ENCODE results near the gene SLC27A5.
"Not testable (repeated sequence)": the region's sequence is repeated elsewhere in the genome, so short reads cannot be mapped to it uniquely, and the experiment has no call there.

SLC27A5 gene

DNA sequence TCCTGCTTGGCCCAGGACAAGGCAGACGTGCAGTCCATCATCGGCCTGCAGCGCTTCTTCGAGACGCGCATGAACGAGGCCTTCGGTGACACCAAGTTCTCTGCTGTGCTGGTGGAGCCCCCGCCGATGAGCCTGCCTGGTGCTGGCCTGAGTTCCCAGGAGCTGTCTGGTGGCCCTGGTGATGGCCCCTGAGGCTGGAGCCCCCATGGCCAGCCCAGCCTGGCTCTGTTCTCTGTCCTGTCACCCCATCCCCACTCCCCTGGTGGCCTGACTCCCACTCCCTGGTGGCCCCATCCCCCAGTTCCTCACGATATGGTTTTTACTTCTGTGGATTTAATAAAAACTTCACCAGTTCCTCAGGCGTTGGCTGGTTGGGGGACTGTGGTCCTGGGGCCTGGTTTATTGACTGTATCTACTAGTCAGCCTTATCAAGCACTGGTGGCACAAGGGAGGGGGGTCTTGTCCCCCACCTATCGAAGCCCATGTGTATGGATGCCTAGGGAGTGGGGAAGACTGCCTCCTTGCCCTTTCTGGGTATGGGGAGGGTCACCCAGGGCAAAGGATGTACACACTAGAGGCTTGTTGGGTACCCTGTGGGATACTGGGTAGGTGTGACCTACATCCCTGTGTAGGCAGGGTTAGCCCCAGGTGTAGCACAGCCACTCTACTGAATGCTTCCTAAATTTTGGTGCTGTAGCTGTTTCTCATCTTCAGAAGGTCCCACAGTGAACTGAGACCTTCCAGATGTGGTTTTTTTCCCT is 38.8 kb upstream of the SLC27A5 start:
- DNase-seq = no peak

DNA sequence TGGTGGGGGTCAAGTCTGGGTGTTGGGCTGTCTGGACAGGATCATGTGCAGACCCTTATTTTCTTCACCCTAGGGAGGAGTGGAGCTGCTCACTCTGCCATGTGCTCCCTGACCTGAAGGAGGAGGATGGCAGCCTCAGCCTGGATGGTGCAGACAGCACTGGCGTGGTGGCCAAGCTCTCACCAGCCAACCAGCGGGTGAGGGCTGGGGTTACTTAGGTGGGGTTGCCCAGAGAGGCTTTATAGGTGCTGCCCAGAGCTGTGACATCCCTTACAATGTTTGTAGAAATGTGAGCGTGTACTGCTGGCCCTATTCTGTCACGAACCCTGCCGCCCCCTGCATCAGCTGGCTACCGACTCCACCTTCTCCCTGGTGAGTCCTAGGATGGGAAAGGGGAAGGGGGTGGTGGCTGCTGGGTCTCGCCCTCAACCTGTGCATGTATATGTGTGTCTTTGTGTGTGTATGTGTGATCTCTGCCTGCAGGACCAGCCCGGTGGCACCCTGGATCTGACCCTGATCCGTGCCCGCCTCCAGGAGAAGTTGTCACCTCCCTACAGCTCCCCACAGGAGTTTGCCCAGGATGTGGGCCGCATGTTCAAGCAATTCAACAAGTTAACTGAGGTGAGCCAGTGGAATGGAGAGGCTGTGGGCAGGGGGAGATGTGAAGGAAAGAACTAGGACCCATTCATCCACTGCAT is 38.0 kb upstream of the SLC27A5 start:
- DNase-seq = no peak

- DNase-seq = no peak
Observed at GRCh38 chr19:58548859-58549663, 37.3 kb upstream of the SLC27A5 start.

GRCh38 chr19:58547323-58548312 is 35.8 kb upstream of the SLC27A5 start:
- no peak for DNase-seq

- no peak for DNase-seq
Observed at GRCh38 chr19:58546019-58546530, 34.3 kb upstream of the SLC27A5 start.

- no peak for DNase-seq
Observed at GRCh38 chr19:58545286-58546018, 33.7 kb upstream of the SLC27A5 start.

DNA sequence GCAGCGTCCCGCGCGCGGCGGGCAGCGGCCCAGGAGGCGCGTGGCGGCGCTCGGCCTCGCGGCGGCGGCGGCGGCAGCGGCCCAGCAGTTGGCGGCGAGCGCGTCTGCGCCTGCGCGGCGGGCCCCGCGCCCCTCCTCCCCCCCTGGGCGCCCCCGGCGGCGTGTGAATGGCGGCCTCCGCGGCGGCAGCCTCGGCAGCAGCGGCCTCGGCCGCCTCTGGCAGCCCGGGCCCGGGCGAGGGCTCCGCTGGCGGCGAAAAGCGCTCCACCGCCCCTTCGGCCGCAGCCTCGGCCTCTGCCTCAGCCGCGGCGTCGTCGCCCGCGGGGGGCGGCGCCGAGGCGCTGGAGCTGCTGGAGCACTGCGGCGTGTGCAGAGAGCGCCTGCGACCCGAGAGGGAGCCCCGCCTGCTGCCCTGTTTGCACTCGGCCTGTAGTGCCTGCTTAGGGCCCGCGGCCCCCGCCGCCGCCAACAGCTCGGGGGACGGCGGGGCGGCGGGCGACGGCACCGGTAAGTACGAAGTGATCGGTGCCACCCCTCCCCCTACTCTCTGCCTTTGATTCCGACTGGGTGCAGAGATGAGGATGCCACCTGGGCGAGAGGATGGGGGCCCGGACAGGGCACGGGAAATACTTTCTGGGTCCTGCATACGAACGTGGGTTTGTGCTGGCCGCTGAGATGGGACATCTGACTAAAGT is 32.9 kb upstream of the SLC27A5 start:
- no peak for DNase-seq

- no peak for DNase-seq
Observed at GRCh38 chr19:58543826-58544590, 32.2 kb upstream of the SLC27A5 start, which contains the start of gene TRIM28. Gene TRIM28, plus strand, starts transcription at chr19:58544064. Its CDS starts 694 bp downstream, at chr19:58544758.

DNA sequence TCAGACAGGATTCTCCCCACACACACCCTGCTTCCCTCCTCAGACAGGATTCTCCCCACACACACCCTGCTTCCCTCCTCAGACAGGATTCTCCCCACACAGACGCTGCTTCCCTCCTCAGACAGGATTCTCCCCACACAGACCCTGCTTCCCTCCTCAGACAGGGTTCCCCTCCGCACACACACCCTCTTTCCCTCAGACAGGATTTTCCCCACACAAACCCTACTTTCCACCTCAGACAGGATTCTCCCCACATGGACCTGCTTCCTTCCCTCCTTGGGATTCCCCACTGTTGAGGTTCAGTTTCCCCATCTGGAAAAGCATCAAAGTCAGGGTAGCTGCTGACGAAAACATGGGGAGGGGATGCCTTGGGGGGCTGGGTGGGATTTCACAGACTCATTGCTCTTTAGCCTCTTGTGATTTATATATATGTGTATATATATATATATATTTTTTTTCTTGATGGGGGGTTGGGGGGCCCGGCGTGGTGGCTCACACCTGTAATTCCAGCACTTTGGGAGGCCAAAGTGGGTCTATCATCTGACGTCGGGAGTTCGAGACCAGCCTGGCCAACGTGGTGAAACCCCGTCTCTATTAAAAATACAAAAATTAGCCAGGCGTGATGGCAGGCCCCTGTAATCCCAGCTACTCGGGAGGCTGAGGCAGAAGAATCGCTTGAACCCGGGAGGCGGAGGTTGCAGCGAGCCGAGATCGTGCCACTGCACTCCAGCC is 31.0 kb upstream of the SLC27A5 start:
- not testable (repeated sequence) for DNase-seq

DNA sequence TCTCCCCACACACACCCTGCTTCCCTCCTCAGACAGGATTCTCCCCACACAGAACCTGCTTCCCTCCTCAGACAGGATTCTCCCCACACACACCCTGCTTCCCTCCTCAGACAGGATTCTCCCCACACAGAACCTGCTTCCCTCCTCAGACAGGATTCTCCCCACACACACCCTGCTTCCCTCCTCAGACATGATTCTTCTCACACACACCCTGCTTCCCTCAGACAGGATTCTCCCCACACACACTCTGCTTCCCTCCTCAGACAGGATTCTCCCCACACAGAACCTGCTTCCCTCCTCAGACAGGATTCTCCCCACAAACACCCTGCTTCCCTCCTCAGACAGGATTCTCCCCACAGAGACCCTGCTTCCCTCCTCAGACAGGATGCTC is 27.4 kb upstream of the SLC27A5 start:
- DNase-seq = not testable (repeated sequence)

DNA sequence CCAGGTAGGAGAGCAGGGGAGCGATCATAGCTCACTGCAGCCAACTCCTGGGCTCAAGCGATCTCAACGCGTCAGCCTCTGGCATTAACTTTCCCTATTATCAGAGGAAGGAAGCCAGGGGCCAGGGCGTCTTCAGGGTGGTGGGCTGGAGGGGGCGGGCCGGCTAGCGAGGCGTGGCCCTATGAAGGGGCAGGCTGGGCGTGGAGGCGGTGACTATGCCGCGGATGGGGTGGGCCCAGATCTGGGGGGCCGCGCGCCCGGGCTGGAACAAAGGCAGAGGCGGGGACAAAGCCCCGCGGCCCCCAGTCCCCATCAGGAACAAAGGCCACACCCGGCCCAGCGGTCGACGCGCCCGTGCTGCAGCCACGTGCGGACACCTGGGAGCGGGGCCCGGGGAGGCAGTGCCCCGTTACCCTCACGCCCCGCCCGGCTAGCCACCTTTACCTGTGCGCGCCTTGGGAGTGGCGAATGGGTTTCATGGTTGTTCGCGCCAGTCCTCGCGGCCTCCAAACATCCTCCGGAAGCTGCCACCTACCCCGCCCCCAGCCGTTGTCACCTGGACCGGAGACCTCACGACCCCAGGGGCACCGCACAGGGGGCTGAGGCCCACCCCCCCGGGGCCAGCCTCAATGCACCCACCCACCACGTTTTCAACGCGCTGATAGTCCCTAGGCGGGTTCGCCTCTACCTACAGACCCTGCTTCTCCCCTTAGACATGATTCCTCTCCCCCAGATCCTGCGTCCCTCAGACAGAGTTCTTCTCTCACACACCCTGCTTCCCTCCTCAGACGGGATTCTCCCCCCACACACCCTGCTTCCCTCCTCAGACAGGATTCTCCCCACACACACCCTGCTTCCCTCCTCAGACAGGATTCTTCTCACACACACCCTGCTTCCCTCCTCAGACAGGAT is 26.7 kb upstream of the SLC27A5 start:
- DNase-seq = no peak

DNA sequence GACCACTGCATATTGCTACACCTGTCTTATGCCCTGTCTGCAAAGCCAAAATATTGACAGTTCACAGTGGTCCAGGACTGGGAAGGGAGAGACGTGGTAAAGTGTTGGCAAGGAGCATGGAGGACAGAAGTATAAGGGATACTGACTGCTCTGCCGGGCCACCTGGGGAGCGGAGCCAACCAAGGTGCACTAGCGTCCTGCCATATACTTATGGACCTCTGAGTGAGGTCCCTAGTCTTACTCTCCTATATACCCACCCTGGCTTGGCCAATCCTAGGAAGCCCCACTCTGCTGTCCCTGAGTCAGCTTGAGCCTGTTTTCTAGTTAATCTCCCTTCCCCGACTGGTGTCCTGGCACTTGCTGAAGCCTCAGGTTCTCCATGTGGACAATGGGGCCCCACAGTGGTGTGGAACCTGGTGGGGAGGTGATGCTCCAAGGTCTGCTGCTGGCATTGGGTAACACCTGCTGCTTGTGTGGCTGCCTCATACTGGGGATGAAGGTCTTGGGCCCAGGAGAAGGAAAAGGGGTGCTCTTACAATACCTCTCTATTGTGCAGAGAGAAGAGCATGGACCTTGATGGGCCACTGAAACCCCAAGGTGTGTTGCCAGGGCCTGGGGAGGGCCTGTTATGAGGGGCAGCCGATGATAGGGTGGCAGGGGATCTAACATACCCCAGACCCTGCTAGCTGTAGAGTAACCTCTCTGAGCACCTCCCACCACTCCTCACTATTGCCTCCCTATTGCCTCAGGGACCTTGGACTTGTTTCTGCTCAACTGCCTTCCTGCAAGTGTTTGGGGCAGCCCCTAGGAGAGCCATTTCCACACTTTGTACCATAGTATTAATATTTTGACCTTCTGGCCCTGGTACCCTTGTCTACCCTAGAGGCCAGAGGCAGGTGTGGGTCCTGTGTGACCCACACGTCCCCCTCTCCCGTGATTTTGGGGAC is 25.3 kb upstream of the SLC27A5 start:
- DNase-seq = no peak

GRCh38 chr19:58535857-58536256 is 24.1 kb upstream of the SLC27A5 start:
- DNase-seq = no peak

DNA sequence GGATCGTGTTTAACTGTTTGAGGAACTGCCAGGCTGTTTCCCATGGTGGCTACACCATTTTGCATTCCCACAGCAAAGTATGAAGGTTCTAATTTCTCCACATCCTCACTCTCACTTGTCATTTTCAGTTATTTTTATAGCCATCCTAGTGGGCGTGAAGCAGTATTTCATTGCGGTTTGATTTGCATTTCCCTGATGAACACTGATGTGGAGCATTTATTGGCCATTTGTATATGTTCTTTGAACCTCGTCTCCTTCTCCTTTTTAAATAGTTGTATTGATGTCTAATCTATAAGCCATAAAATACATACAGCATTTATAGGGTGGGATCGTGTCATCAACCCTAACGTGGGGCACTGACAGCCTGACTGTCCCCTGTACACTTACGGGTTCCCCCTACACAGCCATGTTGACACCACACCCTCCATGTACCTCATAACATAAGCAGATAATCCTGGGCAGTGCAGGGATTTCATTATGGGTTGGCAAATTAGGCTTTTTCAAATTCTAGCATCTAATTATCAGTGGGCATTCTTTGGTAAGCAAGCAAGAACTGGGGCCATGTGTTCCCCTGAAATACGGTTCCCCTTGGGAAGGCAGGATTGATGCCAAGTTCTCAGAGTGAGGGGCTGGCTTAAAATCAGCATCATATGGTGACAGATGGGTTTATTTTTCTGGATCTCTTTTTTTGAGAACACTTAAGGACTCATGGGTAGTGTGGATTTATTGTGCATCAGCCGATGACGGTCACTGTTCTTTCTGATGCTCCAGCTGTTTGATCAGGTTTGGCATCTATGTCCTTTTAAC is 19.4 kb upstream of the SLC27A5 start:
- no peak for DNase-seq

GRCh38 chr19:58529405-58529804 is 17.6 kb upstream of the SLC27A5 start:
- no peak for DNase-seq

DNA sequence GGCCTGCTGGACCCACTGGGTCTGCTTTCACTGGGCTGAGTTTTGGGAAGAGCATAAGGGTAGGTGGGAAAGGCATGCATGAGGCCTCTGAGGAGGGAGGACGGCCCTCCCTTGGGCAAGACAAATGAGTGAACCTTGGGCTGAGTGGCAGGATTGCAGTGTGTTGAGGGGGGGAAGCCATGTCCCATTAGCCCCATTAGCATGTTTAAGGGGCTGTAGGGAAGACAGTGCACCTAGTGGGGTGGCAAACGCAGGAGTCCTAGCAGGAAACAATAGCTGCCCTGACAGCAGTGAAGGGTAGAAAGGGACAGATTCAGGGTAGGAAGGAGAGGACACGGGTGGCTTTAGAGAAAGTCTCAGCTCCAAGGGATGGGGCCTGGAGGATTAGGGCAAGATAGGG is 10.9 kb upstream of the SLC27A5 start:
- no peak for DNase-seq
